SU-DHL-6 (cell line): ENCODE measurements around the gene CCL20.

Experiments
- CTCF ChIP-seq: fragments of 200-600 bp; sonication (generic); IDR thresholded peaks from one replicate; pipeline ENCODE4 v1.5.1; 2017; ENCODE audit warnings: antibody characterized with exemption, mild to moderate bottlenecking, low read length, moderate library complexity; ENCODE audit not compliant: insufficient read depth, poor library complexity, severe bottlenecking
- EZH2phosphoT487 ChIP-seq: fragments of 200-600 bp; sonication (generic), shearing (Covaris generic); conservative IDR thresholded peaks from 2 replicates; pipeline ENCODE4 v1.6.1; 2018; ENCODE audit warnings: mild to moderate bottlenecking, antibody characterized with exemption, low read length, moderate library complexity, mixed read lengths

- no peak for TF ChIP-seq CTCF
- no peak for TF ChIP-seq EZH2phosphoT487
Measured at GRCh38 chr2:227860221-227860641, 46.6 kb downstream of the CCL20 start.
